Ascending aorta (tissue), 2 donors: ENCODE data around the gene THSD7B. TPM values are rescaled to one million over a fixed set of nuclear protein-coding genes. Genes with fewer than 3 reads are reported as not detected.
"Not testable (repeated sequence)": the region's sequence is repeated elsewhere in the genome, so short reads cannot be mapped to it uniquely, and the experiment has no call there.

Source experiments
- DNase-seq, 2 donors: peaks; one replicate each; pipeline ENCODE4 v3.0.0-alpha.2; 2019; ENCODE audit warnings: low spot score in 2 of 2
- H3K27ac ChIP-seq, 2 donors: fragments of 200-600 bp; sonication (generic); one replicate each; pipeline ENCODE4 v1.5.1; 2016 to 2017; ENCODE audit warnings: mild to moderate bottlenecking in 1 of 2
- H3K27me3 ChIP-seq: fragments of 200-600 bp; sonication (generic); one replicate; pipeline ENCODE4 v1.5.1; 2017
- H3K36me3 ChIP-seq, 2 donors: fragments of 200-600 bp; sonication (generic); one replicate each; pipeline ENCODE4 v1.5.1; 2016
- H3K4me1 ChIP-seq, 2 donors: fragments of 200-600 bp; sonication (generic); one replicate each; pipeline ENCODE4 v1.5.1; 2016 to 2017; ENCODE audit warnings: mild to moderate bottlenecking in 1 of 2
- H3K4me3 ChIP-seq, 2 donors: fragments of 200-600 bp; sonication (generic); one replicate each; pipeline ENCODE4 v1.5.1; 2016 to 2017; ENCODE audit warnings: mild to moderate bottlenecking in 1 of 2
- H3K9me3 ChIP-seq, 2 donors: fragments of 200-600 bp; sonication (generic); one replicate each; pipeline ENCODE4 v1.5.1; 2016
- CTCF ChIP-seq, 3 experiments: fragments of 200-600 bp in 2 of 3; fragments of 450-650 bp in 1 of 3; sonication (generic) in 2 of 3; IDR thresholded peaks; one replicate each; pipeline ENCODE4 v1.5.1; 2016 to 2019; ENCODE audit warnings: antibody characterized with exemption in 3 of 3, mild to moderate bottlenecking in 1 of 3, moderate library complexity in 1 of 3
- intact Hi-C: fragments of 100-400 bp; cut with DNase I; formaldehyde crosslinking; loops from one replicate; pipeline ENCODE4 v1.15.1; 2023
- total RNA-seq: library from RNA; depleted of rRNA; stranded (reverse); fragments of >200 nt; gene quantifications from one replicate; pipeline ENCODE4 v1.1.0, GENCODE V29; 2016

The THSD7B gene
- total RNA-seq, 1 donor from 2014 or later, result not detected

DNA sequence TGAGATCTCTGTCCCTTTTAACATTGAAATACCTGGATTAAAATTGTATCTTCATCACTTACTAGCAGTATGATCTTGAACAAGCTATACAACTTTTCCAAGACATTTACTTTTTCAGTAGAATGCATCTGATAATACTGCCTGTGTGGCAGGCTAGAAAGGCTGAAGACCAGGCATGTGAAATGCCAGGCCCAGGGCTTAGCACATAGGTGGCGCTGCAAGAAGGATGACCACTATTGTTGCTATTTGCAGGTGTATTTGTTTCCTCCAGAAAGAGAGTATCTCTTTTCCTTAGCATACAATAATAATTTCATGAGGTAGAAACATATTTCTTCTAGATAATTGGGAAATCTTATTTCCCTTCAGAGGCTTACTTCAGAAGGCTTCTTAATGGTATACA, 331.3 kb downstream of the THSD7B start:
- H3K4me1 ChIP-seq, result no peaks in the 10 kb centered on the region
- H3K27ac ChIP-seq, result no peak overlapping the region
- H3K27me3 ChIP-seq, result no peaks in the 10 kb centered on the region
- DNase-seq, result no peak
- no peaks in the 10 kb centered on the region for H3K9me3 ChIP-seq
- TF ChIP-seq CTCF (IDR thresholded peaks at IDR 0.05), result no peak
- H3K36me3 ChIP-seq, result no peaks in the 10 kb centered on the region
- intact Hi-C loops, result no loop called here
- H3K4me3 ChIP-seq, result no peak overlapping the region

- H3K36me3 ChIP-seq, H3K4me1 ChIP-seq, H3K27me3 ChIP-seq, H3K4me3 ChIP-seq, H3K27ac ChIP-seq, H3K9me3 ChIP-seq, DNase-seq, intact Hi-C loops: not testable (repeated sequence)
Observed at GRCh38 chr2:137101814-137102213, 336.5 kb downstream of the THSD7B start.

GRCh38 chr2:137107904-137108303, 342.6 kb downstream of the THSD7B start:
- no peak for TF ChIP-seq CTCF (IDR thresholded peaks at IDR 0.05)
- intact Hi-C loops, result no loop called here
- Histone ChIP-seq H3K36me3 (no peaks in the 10 kb centered on the region), H3K27ac (no peak overlapping the region), H3K4me3 (no peak overlapping the region), H3K27me3 (no peaks in the 10 kb centered on the region), H3K4me1 (no peaks in the 10 kb centered on the region), H3K9me3 (peaks cover 0 to 5% of the 10 kb centered on the region in 2 donors)
- DNase-seq, result no peak

DNA sequence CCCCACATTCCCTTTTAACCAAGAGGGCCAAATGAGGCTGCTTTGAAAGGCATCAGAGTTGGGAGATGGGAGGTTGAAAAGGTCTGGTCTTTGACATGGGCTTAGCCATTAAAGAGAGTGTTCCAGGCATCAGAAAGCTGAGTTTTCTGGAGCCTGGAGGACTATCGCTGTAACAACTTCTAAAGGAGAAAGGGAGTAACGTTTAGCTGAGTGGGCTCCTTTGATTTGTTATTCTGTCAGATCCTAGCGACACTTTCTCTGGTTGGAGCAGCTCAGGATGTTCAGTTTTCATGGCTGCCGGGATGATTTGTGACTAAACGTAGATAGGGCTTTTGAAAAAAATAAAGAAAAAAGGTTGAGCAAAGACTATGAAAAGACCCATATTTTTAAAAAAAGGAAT, 346.6 kb downstream of the THSD7B start:
- no peak for TF ChIP-seq CTCF (IDR thresholded peaks at IDR 0.05)
- Histone ChIP-seq H3K27me3 (no peaks in the 10 kb centered on the region), H3K4me3 (no peak overlapping the region), H3K4me1 (no peaks in the 10 kb centered on the region), H3K9me3 (no peaks in the 10 kb centered on the region), H3K27ac (no peak overlapping the region), H3K36me3 (no peaks in the 10 kb centered on the region)
- DNase-seq, result no peak
- intact Hi-C loops, result no loop called here

DNA sequence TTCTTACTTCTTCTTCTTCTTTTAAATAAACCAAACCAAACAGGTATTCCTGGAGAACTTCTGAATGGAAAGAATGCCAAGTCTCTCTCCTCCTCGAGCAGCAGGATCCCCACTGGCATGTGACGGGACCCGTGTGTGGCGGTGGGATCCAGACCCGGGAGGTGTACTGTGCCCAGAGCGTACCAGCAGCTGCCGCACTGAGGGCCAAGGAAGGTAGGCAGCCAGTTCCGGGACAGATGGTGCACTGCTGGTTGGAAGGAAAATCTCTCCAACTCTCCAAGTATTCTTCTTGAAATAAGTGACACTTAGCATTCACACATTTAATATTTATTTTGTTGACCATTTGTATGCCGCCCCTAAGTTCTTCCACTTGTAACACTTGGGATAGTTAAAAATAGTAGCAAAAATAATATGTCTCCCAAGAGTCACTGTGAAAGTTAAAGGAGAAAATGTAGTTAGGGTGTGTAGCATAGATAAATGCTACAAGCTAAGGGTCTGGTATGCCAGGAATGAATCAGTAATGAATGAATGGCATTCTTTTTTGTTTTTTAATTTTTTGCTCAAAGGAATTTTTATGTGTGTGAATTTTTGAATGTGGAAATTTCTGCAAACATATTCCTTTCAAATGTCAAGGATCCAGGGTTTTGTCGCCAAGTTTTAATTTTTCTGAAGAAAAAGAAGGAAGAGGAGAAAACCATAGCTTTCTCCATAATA, 349.9 kb downstream of the THSD7B start:
- Histone ChIP-seq H3K27ac (no peak overlapping the region), H3K4me3 (no peak overlapping the region), H3K9me3 (no peaks in the 10 kb centered on the region), H3K27me3 (no peaks in the 10 kb centered on the region), H3K36me3 (no peaks in the 10 kb centered on the region), H3K4me1 (no peaks in the 10 kb centered on the region)
- no peak for TF ChIP-seq CTCF (IDR thresholded peaks at IDR 0.05)
- DNase-seq, result no peak
- intact Hi-C loops, result no loop called here

DNA sequence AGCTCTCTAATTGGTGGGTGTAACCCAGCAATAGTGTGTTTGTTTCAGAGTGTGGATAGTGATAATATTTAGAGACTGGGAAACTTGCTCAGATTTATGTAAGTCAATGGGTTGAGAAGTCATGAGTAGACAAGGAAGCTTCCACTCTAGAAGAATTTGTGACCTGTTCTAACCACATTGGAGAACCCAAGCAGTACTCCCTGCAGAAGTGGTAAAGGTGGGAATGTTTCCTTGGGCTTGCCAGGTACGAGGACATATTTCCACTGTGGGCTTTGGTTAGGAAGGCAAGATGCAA, 350.4 kb downstream of the THSD7B start:
- intact Hi-C loops, result no loop called here
- Histone ChIP-seq H3K27ac (no peak overlapping the region), H3K4me1 (no peaks in the 10 kb centered on the region), H3K4me3 (no peak overlapping the region), H3K9me3 (no peaks in the 10 kb centered on the region), H3K27me3 (no peaks in the 10 kb centered on the region), H3K36me3 (no peaks in the 10 kb centered on the region)
- TF ChIP-seq CTCF (IDR thresholded peaks at IDR 0.05), result no peak
- DNase-seq, result no peak
